GM18519 (cell line): ENCODE data around the gene HDAC4.
"Not testable (repeated sequence)": the region's sequence is repeated elsewhere in the genome, so short reads cannot be mapped to it uniquely, and the experiment has no call there.

ENCODE experiments used
- ATAC-seq: cut with Tn5 transposase; IDR thresholded peaks from one replicate; pipeline ENCODE4 v1.9.1; 2021; ENCODE audit warnings: mild to moderate bottlenecking, moderate library complexity; ENCODE audit not compliant: unreplicated experiment, low FRiP score

The HDAC4 gene

DNA sequence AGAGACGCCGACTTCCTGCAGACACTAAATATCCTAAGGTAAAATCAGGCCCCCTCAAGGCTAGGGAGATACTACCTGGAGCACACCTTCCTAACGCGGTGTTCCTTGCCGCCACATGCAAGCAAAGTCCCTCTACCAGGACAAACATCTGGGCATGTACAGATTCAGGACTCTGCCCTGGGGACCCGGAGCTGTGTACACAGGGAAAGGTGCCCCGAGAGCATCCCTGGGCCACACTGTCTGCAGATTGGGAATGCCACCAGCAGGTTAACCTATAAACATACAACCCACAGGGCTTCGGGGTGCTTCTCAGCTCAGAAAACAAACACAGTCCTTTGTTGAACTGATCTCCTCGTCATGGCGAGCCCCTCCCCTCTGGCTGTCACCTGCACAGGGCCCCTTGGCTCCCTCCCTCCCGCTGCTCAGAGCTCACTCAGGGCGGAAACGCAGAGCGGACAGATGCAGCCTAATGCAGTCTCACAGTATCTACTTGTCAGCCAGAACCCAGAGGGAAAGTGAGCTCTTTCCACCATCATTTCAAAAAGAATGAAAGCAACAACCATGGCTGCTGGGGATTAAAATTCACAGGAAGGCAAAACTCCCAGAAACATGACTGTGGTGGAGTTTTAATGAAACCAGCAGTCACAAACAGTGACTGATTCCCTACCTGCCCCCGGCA lies 218.8 kb downstream of the HDAC4 start:
- ATAC-seq: no peak

DNA sequence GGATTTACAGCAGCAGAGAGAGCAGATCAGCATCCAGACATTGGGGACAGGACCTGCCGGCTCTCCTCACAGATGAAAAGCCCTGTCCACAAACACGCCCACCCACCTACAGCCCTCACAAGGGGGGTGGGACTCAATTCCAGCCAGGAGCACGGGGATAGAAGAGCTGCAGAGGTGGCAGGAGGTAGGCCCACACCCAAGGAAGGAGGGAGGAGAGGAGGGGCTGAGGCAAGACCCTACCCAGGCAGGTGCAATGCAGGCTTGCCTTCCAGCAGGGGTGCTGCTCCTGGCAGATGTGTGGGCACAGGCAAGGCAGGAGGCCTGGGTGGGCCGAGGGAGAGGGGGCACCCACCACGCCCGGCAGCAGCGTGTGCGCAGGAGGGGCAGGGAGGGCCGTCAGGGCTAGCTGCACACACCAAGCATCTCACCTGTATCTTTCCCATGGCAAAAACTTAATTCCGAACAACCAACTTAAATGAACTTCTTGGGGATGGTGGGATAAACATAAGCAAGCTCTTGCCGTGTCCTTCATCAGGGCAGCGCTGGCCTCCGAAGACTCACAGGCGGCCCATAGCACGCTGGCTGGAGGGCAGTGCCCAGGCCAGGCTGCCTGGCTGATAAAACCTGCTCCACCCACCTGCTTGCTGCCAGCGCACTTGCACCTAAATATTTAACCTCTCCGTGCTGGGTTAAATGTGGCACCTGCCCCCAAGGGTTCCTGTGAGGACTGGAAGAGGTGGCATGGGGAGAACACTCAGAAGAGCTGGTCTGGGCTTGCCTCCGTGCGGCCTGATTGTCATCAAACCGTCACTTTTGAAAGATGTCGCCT lies 219.5 kb downstream of the HDAC4 start:
- ATAC-seq: no peak

DNA sequence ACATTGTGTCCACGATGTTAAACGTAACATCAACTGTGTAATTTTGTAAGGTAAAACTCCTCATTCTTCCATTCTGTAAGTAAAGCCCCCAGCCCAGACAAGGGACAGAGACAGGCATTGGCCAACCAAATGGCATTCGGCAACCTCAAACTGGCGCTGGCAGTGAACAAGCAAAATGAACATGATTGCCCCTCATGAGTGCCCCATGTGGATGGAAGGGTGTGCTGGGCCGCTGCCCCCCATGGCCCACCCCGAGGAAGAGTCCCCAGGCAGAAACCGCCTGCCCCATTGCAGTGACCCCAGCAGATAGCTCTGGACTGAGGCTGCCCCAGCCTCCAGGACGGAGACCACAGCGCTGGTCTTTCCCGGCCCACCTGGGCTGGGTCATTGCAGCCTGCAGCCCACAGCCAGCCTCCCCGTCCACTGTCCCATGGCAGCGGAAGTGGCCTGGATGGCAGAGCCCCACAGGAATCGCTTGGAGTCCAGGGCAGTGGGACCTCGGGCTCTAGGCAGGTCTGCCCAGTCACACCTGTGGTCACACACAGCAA lies 220.2 kb downstream of the HDAC4 start:
- no peak for ATAC-seq

- no peak for ATAC-seq
Measured at GRCh38 chr2:239179851-239180371, 220.9 kb downstream of the HDAC4 start.

DNA sequence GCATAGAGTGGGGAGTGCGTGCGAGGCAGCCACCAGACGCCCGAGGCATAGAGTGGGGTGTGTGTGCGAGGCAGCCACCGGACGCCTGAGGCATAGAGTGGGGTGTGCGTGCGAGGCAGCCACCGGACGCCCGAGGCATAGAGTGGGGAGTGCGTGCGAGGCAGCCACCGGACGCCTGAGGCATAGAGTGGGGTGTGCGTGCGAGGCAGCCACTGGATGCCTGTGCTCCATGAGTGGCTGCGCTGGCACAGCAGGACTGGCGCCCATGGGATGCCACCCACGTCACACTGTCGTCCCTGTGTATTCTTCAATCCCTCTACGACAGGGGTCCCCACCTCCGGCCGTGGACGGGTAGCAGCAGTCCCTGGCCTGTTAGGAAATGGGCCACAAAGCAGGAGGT lies 221.9 kb downstream of the HDAC4 start:
- no peak for ATAC-seq

- no peak for ATAC-seq
Measured at GRCh38 chr2:239178484-239178883, 222.3 kb downstream of the HDAC4 start.

DNA sequence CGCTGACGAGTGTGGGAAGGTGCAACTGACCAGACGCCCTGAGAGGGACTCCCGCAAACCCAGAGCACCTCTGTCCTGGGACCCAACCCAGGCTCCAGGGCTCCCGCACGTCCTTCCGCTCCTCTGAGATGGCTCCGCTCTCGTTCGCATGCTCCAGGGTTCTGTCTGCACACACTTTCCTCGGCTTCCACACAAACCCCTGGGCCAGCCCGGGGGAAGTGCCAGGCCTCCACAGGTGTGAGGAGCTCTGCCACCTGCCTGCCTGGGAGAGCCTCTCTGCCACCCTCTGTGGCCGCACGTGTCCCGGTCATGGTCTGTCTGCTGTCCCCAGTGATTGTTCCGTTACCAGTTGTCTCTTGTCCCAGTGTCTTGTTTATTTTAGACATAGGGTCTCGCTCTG lies 222.9 kb downstream of the HDAC4 start:
- ATAC-seq: no peak

DNA sequence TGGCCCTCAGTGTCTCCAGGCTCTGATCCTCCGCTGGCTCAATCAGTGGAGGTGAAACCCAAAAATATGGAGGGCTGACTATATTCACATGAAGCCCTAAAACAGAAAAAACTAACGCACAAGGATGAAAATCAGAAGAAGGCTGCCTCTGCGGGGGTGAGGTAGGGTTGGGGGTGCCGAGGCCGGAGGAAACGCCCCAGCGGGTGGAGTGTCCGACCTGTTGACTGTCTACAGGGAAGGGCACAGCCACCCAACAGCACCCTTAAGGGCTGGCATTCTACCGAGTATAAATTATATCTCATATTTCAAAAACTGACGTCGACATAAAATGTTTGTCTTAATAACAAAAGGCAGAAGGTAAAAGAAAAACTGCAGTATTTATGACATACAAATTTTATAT lies 223.5 kb downstream of the HDAC4 start:
- no peak for ATAC-seq

- not testable (repeated sequence) for ATAC-seq
Measured at GRCh38 chr2:239176138-239176803, 224.5 kb downstream of the HDAC4 start.

DNA sequence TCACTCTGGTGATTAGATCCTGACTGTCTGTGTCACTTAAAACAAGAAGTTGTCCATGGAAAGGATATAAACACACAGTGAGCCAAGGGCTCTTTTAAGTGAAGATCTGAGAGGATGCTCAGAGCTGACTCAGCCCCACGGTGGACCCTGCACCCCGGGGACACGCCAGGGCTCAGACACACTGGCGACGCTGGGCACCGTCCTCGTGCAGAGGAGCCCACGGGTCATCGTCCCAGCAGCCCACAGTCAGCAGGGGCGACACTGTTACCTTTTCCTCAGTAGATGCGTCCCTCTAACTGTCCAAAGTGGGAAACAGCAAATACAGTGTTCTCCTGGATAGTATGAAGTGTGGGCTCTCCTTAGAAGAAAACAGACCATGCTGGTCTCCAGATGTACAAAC lies 225.6 kb downstream of the HDAC4 start:
- no peak for ATAC-seq

- no peak for ATAC-seq
Measured at GRCh38 chr2:239173301-239173700, 227.5 kb downstream of the HDAC4 start.

GRCh38 chr2:239171643-239172042 lies 229.2 kb downstream of the HDAC4 start:
- no peak for ATAC-seq

GRCh38 chr2:239169311-239170048 lies 231.3 kb downstream of the HDAC4 start:
- no peak for ATAC-seq

DNA sequence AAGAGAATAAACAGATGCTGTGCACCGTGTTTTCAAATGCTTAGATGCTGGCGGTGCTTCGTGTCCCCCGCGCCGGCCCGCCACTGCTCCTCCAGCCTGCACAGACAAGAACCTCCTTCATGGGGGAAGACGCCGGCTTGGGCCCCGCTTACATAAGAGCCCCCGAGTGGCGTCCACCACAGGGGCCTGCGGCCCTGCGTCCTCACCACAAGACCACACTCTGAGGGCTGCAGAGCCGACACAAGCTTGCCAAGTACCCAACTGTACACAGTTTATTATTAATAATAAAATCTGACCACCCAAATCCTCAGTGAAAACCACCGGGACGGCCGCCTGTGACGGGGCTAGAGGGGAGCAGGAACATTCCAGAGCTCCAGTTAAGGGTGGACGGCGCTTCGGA lies 232.2 kb downstream of the HDAC4 start:
- no peak for ATAC-seq

DNA sequence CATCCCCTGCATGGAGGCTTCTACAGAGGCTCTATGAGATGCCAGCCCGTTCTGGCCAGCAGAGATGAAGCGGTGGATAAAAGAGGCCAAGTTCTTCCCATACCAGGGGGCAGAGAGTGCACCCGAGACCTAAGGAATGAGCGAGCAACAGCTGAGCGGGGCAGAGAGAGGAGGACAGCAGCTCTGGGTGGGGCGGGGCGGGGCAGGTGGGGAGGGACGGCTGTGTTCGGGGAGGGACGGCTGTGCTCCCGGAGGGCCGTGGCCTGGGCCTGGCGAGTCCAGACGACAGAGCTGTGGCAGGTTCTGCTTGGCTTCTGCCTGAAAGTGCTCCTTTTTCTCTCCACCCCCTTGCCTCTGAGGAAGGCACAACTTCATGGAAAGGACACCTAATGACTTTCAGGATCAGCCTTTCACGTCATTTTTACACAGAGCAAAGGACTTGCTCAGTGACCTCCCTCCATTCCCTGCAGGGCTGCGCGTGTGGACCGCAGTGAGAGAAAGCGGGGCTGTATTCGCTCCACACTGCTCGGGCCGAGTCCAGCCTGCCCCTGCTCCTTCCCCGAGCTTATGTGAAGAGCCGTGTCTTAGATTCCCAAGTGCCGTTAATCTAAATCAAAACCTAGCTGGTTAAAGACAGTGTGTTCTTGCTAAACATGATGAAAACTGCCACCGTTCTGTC lies 232.9 kb downstream of the HDAC4 start:
- ATAC-seq: no peak

DNA sequence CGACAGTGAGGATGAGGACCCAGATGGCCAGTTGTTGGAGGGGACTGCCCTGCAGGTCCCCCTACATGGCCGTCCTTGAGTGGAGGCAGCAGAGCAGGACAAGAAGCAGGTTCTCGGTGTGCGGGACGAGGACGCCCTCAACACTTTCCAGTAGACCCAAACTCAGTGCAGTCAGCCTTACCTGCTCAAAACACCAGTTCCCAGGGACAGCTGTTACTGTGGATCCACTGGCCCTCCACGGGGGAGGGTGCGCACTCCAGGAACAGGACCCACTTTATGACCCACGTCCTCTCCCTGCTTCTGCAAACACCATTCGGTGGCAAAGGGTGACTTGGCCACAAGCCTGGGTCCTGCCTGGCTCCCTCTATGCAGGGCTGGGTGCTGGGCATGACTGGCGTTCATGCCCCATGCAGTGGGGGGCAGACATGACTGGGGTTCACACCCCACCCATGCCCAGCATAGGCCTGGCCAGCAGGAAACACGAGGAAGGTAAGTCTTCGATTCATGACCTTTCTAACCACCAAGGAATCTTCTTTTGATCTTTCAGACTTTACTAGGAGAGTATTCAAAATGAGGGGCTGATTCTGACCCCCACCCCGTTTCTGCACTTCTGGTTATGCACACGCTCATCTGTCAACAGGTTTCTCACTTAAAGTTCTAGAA lies 233.7 kb downstream of the HDAC4 start:
- ATAC-seq: no peak

DNA sequence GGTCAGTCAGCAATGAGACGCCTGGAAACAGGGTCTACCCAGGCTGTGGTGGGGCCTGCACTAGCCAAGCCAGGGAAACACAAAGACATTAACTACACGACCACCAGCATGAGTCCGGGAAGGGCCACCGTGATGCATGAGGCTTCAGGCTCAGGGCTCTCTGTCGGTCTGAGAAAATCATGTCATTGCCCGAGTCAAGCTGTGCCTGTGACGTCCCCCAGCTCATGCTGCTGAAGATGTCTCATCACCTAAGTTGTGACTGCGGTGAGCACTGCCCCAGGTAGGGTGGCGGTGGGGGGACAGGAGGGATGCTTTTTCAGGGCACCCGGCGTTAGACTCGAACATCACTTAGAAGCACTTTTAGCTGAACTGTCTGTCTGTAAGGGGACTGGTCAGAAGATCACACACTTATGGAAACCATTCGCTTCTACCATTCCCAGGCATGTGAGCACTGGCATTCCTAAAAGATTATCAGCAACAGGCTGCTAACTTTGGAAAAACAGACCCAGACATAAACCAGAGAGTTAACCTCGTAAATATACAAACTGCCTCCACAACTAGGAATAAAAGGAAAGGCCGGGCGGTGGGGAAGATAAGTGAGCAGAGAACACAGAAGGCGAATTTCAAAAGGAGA lies 234.5 kb downstream of the HDAC4 start:
- ATAC-seq: no peak

GRCh38 chr2:239165206-239165831 lies 235.5 kb downstream of the HDAC4 start:
- ATAC-seq: no peak
